Stimulated activated CD4-positive, alpha-beta T cell treated with anti-CD3 and anti-CD28 coated beads, Interleukin-12 subunit alpha, Interleukin-12 subunit beta, amount 100 ng/mL, for 48 hours (primary cell): Measurements from ENCODE around the gene DUSP1.

ENCODE experiments used
- DNase-seq, 3 donors: peaks; one replicate each; pipeline ENCODE4 v3.0.0-alpha.2; 2020; ENCODE audit warnings: low read depth in 2 of 3, low spot score in 1 of 3

DUSP1 gene

DNA sequence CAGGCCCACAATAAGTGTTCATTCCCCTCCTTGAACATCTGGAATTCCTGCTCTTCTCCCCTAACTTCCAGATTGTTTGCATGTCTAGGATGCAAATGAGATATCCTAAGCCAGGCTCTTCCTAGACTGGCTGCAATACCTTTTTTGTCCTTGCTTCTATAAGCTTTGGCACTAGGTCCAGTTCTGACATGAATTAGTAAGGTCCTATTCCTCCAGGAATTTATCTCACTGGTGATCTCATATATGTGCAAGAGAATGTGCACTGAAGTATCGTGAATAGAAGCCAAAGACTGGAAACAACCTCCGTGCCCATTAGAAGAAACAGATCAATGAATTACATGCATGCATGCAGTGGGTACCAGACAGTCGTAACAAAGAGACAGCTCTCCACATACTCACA is 25.2 kb downstream of the DUSP1 start:
- DNase-seq = no peak

DNA sequence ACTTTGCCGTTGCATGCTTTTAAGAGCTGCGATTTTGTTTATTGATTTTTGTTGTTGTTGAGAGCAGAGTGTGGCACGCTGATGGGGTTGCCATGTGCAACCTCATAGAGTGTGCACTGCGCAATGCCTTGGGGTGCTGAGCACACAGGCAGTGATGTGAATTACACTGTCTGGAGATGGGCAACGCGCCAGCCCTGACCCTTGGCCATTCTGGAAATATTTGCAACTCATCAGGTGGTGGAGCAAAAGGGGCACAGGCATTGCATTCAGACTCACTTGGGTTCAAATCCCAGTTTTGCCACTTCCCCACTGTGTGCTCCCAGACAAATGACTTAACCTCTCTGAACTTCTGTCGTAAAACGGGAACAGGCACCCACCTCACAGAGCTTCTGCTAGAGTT is 25.6 kb downstream of the DUSP1 start:
- no peak for DNase-seq

GRCh38 chr5:172744123-172745104 is 26.6 kb downstream of the DUSP1 start:
- DNase-seq = no peak

DNA sequence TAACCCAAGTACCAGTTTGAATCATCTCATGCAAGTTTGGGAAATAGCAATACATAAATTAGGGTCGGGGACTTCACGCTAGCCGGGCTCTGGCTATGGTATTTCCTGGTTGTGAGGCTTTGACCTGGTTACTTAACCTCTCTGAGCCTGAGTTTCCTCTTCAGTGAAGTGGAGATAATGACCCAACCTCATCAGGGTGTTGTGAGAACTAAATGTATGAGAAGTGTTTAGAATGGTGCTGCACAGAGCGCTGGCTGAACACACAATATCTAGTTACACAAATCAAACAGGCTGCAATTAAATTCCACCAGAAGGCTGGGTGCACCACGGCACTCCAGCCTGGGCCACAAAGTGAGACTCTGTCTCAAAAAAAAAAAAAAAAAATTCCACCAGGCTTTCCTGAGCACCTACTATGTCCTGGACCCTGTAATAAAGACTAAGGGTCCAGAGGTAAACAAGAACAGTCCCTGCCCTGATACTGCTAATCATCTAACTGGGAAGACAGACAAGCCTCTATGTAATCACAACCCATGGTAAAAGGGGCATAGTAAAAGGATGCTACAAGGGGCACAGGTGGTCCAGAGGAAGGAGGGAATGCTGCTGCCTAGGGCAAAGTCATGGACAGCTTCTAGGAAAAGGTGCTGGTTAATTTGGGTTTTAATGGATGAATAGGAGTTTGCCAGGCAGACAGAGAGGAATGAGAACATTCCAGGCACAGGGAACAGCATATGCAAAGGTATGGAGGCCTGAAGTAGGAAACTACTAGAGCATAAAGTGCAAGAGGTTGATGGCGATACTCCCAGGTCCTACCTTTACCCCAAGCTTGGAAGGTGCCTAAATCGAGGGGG is 27.7 kb downstream of the DUSP1 start:
- no peak for DNase-seq

- DNase-seq = no peak
These were observed 29.8 kb downstream of the DUSP1 start for GRCh38 chr5:172741206-172741582.

DNA sequence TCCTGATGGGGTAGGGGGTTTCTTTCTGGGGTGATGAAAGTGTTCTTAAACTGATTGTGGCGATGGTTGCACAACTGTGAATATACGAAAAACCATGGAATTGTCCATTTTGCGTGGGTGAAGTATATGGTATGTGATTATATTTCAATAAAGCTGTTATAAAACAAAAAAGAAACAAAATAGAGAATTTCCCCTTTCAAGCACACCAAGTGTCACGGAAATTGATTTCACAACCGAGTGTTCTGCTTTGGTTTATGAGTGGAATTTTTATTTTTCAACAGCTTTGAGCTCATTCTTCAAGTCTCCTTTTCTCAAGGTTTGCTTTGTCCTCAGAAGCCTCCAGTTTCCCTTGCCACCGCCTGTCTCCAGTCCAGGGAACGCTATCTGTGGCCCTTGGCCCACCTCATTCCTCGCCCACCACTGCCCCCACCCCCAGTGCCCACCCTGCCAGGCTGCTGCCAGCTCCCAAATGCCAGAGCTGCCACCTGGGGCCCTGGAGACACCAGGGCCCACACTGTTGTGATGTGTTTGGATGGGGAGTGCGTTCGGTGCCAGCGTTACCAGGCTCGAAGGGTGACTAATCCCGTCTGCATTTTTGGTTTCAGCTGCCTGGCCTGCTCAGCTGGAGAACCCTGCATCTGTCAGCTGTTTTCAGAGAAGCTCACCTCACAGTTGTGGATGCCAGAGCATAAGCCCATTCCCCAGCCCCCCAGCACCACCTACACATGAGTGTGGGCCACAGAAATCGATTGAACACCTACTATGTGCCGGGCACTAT is 30.4 kb downstream of the DUSP1 start:
- no peak for DNase-seq

- DNase-seq = no peak
These were observed 31.6 kb downstream of the DUSP1 start for GRCh38 chr5:172739375-172739774.

DNA sequence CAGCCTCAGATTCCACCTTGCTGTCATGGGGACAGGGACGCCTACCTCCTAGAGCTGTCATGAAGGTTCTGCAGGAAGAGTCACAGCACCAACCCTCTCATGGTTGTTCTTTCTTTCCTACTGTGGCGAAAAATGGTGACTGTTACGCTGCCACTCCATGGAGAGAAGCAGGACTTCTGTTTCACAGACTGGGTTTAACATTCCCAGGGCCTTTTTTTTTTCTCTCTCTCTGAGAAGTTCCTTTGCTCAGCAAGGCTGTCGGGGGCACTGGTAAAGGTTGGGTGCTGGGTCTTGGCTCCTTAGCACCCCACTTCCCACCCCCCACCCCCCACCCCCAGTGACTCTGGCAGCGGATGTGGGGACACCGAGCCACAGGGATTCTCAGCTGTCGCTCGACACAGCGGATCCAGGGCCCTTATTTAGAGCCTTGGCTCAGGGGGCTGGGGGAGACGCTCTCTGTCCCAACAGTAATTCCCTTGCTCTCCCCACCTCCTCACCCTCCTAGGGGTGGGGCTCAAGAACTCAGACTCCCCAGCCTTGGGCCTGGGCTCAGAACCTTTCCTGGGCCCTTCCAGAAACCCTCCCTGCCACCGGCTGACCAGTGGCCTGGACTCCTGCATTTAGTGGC is 34.4 kb downstream of the DUSP1 start:
- DNase-seq = no peak

DNA sequence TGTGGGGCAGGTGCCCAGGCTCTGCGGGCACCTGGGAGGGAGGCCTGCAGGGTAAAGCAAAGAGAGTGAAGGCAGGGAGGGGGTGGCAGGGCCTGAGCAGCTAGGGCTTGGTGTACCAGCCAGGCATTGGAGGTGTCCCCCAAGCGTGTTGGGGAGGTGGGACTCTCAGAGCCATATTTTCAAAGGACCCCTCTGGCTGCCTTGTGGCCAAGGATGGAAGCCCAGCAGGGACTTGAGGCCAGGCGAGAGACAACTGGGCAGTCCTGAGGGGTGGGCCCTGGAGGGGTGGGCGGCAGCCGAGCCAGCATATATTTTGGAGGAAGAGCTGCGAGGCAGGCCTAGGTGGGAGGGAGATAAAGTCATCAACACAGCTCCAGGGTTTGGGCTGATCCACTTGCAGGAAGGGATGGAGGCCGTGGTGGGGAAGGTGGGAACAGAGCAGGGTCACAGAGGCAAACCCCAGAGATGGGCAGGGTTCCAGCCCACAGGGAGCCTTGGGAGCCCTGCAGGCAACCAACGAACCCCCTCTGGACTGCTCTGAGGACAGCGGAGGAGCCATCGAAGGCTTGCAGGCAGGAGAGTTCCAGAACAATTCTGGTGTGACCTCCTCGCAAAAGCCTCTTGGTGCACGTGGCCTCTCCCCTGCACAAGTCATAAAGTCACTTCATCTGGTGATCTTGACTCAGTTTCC is 35.7 kb downstream of the DUSP1 start:
- no peak for DNase-seq

DNA sequence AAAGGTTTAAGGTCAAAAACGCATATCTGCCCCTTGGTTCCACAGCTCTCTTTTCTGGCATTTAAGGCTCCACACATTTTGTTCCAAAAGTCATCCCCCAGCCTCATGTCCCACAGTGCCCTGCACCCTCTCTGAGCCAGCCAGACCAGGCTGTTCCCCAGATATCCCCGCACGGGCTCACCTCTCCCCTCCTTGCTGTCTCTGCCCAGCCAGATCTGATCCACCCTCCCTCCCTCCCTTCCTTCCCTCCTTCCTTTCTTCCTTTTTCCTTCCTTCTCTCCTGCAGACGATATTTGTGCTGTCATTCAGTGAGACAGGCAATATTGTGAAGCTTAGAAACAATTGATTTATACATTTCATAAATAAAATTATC is 37.0 kb downstream of the DUSP1 start:
- no peak for DNase-seq

DNA sequence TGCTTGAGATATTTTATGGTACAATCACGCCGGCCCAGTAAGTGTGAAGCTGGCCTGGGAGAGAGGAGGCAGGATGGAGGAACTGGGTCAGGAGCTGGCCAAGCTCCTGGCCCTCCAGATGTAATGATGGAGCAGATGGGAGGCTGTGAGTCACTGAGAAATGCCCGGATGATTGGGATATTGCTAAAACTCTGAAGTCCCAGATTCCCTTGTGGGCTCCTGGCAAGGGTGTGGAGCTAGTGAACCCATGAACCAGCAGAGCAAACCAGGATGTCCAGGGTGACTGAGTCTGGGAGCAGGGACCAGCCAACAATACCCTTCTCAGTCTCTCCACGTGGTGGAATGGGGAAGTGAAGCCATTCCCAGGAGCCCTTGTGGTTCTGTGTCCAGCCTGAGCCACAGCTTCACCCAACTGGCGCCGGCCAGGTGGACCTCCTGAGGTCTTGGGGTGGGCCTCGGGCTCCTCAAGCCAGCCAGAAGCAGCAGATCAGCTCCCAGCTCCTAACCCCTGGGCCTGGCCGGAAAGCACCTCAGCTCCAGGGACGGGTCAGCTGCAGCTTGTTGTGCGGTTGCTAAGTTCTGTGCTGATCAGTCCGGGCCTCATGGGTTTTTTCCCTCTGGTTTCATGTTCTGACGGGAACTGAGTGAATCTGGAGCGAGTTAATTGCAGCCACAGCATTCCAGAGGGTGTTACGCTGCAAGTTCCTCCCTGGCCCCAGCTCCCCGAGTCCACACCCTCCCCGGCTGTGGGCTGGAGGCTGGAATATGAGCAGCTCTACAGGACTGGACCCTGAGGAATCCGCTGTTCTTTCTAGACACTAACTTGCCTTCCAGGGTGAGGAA is 37.6 kb downstream of the DUSP1 start:
- DNase-seq = no peak

- no peak for DNase-seq
These were observed 38.7 kb downstream of the DUSP1 start for GRCh38 chr5:172732201-172732865.

DNA sequence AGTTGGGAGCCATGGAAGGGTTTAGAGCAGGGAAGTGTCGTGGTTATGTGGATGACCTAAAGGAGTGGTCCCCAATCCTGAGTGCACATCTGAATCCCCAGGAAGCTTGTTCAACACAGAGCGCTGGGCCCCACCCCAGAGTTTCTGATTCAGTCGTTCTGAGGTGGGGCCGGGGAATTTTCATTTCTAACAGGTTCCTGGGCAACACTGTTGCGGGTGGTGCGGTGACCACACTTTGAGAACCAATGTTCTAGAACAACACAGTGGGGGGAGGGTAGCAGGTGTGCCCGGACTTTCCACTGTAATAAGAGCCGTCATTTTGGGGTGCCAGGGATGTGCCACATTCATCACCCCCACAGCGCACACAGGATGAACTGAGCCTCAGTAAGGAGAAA is 39.3 kb downstream of the DUSP1 start:
- DNase-seq = no peak

- no peak for DNase-seq
These were observed 39.9 kb downstream of the DUSP1 start for GRCh38 chr5:172730981-172731679.

GRCh38 chr5:172730222-172730621 is 40.8 kb downstream of the DUSP1 start:
- DNase-seq = no peak

DNA sequence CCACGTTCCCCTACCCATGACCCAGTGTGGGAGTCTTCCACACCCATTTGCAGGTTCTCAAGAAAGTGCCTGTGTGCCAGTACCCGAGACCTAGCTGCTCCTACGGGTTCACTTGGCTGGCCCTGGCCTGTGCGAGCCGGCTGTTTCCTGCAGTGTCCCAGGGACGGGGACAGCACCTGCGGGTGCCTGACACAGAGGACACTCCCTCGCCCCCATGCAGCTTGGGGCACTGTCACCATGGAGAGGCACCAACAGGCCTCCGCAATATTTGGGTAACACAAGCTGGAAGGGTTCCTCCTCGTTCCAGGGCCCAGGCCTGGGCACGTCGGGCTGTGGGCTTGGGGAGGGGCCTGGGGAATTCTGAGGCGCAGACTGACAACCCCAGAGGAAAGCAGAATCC is 41.4 kb downstream of the DUSP1 start:
- DNase-seq = no peak

DNA sequence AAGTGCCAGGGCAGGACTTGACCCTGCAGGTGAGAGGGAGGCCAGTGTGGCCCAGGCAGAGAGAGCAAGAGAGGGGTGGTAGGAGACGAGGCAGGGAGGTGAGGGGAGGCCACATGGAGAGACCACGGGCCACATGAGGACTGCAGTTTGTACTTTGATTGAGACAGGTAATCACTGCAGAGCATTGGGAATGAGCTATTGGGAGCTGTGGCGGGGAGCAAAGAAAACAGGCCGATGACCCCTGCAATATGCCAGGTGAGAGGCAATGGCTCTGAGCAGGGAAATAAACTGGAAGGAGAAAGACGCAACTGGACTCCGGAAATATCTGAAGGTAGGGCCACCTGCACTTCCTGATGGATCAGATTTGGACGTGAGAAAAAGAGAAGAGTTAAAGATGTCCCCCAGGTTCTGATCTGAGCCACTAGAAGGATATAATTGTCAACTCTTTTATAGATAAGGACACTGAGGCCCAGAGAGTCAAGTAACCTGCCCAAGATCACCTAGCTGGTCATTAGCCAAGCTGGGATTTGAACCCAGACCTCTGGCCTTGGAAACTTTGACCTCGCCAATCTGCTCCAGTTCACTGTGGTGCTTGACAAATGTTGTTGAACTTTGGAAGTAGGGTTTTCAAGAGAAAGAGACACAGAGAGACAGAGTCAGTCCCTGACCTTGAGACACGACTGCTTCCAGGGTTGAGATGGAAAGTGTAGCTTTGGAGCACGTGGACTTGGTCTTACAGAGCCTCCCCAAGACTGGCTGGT is 42.3 kb downstream of the DUSP1 start:
- DNase-seq = no peak

DNA sequence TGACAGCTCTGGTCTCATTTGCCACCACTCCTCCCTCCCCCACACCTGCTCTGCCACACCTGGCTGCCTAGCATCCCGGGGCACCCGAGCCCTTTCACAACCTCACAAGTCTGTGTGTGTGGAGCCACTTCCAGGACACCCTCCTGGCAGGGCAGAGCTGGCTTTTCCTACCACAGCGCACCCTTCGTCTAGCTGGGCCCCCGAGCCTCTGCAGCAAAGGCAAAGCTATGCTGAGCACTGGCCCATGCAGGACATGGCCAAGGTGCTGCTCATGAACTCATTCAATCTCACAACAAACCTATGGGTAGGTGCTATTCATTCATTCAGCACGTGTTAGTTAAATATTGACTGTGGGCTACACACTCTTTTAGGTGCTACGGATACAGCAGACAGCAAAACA is 43.4 kb downstream of the DUSP1 start:
- no peak for DNase-seq
